NCI-H748 (cell line): ENCODE measurements around the gene OTOR.

Experiments used
- DNase-seq: peaks from one replicate; lab custom pipeline; 2025; ENCODE audit not compliant: unreplicated experiment; lab: John Stamatoyannopoulos, UW

The OTOR gene, protein sequence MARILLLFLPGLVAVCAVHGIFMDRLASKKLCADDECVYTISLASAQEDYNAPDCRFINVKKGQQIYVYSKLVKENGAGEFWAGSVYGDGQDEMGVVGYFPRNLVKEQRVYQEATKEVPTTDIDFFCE

DNA sequence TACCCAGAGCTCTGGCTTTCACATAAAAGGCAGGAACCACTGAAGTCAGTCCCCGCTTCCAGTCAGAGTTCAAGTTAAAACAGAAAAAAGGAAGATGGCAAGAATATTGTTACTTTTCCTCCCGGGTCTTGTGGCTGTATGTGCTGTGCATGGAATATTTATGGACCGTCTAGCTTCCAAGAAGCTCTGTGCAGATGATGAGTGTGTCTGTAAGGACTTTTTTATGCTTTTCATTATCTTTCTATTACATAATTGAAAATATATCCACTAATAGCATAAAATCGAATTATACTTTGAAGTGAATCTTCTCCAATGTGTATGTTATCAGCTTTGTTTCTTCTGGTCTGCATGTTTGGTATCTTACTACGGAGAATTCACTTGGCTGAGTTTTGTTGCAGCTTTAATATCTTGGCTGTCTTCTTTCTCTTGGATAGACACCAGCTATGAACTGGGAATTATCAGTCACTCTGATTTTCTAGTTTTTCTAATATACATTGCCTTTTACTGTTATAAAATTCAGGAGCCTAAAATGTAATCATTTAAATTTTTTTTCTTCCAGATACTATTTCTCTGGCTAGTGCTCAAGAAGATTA lies at the start of gene OTOR:
TSS of gene OTOR (plus strand) at position 51 of the 593 bp plus-strand sequence. CDS start at position 95, 44 bp downstream.
- DNase-seq: no peak

DNA sequence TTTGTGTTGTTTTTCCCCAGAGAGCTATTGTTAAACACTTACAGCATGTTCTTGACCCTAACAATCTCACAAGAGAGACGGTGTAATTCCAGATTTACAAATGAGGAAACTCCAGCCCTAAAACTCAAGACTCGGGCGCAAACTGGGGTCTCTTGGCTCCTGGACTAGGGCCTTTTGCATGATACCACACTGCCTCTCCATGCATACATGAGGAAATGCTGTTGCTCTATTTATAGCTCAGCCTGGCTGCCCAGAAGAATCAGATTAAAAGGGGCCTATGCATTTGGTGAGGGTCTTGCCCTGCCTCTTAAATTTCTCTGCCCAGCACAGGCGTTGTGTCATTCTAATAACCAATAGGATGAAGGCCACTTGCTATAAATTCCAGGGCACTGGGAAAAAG lies 48.9 kb upstream of the OTOR start:
- no peak for DNase-seq

DNA sequence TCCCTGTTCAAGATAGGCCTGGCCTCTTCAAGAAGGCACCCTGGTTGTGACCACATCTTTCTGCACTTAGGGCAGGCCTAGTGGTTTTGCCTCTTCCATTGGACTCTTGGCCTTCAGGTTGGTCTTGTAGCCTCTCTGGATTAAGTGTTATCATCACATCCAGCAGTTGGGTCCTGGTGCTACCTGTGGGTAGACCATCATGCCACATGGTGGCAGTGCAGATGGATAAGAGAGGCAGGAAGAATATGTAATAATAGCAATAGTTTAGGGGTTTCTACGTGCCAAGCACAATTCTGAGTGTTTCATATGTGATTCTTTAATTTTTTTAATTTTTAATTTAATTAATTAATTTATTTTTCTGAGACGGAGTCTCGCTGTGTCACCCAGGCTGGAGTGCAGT lies 46.9 kb upstream of the OTOR start:
- peak; percentile 29 for DNase-seq

DNA sequence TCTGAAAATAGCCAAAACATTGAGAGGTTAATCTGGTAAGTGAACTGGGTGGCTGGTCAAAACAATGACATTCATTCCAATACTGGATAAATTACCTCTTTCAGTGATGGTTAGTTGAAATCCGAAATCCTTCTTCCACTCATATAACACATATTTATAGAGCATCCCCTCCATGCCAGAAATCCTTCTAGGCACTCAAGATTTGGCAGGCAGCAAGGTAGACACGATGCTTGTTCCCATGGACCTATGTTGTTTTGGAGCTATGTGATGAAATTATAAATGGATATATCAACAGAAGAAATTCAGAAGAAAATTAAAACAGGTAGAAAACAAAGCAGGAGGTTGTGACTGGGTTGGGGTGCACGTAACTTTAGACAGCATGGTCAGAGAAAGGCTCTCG lies 44.6 kb upstream of the OTOR start:
- DNase-seq: no peak

DNA sequence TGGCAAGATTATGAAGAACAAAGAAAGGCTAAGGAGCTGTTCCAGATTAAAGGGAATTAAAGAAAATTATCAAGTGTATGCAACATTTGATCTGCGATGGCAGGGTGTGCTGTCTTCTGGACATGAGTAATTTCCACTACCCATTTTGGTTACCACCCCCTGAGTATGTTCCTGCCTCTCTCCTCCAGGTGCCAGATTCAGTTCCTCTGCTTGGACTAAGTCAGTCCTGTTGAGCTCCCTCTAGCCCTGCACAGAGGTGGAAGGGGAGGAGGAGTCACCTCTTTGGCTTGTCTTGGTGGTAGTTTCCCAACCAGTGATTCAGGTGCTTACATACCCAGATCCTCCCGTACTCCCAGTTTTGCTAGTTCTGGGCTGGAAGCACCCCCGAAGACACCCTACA lies 40.5 kb upstream of the OTOR start:
- no peak for DNase-seq

DNA sequence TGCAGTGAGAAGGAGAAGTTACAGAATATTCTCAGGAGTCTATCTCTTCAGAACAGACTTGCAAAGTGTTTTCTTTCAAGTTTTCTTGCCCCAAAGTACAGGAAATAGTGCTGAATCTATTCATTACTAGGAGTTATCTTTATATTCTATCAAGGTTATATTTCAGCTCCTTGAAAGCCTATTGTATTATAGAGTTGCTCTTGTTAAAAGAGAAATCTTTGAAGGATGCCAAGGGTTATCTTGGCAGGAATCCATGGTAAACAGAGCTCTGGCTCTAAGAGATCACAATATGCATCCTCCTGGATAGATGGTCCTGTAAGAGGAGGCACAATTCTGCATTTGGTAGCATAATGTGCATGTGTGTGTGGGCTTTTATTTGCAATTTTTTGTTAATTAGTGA lies 39.6 kb upstream of the OTOR start:
- DNase-seq: no peak

DNA sequence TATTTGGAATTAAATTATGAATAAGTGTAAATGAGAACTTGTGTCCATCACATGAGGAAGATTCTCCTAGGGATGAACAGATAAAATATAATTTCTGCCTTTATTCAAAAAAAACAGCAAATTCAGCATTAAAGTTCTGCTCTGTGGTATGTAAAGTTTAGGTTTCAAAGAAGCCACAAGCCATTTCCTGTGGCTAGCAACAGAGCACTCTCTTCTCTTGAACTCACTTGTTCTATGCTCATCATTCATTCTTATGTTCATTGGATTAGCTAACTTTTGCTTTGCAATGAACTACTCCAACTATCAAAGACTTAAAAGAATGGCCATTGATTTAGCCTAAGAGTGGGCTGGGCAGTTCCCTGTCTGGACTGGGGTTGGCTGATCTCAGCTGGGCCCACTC lies 39.1 kb upstream of the OTOR start:
- DNase-seq: no peak

DNA sequence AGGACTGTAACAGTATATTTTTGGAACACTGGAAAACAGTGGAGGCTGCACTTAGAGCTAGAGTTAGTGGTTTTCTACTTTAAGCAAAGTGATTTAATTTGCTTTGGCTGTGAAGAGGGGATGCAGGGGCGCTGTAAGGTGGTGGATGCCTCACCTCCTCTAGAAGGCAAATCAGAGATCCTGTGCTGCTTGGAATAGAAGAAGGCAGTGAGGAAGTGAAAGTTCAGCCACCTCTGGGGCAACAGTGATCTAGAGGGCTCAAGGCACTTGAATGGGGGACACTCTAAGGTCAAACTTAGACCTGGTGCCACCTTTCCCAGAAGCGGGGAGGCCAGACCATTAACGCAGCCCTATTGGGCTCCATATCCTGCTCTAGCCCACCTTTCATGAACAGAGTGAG lies 37.4 kb upstream of the OTOR start:
- DNase-seq: no peak

DNA sequence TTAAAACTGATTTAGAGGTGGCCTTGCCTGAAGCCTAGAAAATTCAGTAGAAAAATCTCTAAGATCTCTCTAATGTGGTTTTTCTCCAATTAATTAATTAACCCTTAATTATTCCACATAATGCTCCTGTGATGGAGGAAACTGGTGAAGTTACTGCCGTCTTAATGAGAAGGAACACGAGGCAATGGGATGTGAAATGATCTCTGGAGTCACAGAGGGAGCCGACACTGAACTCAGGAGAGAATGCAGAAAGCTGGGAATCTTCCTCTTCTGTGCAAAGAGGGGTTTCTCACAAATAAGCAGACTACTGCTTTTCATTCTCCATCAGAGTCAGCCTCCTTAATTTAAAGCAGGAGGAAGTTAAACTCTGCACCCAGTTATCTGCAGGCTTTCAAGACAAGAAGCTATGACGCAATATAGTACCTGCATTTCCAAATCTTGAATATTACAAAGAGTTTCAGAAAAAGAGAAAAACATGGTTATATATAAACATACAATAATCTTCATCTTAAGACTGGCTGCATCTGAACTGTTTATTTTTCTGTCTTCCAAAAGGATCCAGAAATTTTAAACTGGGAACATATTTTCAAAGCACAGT lies 36.4 kb upstream of the OTOR start:
- DNase-seq: no peak

DNA sequence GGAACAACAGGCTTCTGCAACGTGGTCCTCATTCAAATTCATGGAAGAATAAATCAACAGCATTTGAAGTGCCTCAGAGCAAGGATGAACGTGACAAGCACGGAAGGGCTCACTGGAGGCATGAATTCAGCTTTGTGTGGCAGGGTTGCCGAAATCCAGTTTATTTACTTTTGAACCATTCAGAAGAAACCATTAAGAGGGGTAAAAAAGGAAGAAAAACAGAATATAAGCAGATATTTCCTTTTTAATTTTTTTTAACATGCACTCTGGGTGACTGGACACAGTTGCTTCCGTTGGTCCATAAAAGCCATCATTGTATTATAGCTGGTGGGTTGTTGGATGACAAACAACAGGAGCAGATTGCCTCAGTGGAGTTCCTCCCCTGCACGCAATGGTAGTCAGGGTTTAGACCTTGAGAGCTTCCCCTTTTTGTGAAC lies 35.6 kb upstream of the OTOR start:
- DNase-seq: peak; percentile 16

DNA sequence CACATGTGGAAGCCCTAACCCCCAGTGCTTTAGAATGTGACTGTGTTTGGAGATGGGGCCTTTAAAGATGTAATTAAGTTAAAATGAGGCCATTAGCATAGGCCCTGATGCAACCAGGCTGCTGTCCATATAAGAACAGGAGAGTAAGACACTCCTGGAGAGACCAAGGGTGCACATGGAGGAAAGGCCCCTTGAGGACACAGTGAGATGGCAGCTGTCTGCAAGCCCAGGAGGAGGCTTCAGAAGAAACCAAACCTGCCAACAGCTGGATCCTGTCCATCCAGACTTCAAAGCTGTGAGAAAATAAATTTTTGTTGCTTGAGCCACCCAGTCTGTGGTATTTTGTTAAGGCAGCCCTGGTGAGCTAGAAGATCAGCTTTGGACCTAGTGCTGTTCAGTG lies 35.1 kb upstream of the OTOR start:
- no peak for DNase-seq

DNA sequence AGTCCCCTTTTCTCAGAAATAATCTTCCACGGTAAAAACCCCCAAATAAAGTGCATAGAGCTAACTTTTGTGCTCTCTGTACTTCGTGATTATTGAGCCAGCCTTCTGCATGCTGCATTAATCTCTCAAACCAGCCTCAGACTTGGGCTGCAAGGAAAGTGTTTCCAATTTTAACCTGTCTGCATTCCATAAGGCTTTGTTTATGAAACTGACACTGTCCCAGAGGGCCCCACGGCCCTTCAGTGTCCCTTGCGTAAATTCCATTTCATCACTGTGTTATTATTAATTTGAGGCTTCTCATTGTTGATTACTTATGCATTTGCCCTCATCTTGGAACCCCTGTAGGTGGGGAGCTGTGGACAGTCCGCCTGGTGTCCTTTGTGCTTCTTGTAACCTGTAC lies 33.9 kb upstream of the OTOR start:
- no peak for DNase-seq

DNA sequence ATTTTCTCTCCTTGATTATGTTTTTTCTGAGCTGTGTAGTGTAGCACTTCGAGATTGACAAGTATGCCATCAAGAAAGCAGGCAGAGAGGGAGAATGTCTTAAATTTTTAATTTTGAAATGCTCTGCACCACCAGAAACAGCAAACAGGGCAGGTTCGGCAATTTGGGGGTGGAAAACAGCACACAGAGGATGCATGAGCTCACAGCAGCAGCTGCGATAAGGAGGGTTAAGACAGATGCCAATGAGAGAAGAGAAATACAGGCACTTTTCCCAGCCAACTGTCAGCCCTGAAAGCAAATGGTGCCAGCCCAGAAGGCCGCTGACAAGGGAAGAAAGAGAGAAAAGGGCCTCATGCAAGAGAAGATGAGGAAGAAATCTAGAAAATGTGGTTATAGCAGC lies 33.4 kb upstream of the OTOR start:
- DNase-seq: no peak

DNA sequence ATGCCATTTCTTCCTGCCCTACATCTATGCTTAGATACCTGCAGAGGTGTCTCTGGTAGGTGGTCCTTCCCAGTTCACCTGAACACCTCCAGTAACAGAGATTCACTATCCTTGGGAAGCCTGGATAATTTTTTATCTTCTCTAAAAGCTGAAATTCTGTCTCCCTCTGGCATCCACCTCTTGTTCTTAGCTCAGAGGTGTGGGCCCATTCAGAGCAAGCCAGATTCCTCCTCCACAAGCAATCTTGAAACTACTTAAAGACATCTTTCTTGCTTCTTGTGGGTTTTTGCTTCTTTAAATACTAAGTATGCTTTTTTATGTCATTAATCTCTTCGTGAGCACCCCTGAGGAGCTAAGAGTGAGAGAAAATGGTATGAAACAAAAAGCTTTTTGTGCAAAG lies 28.7 kb upstream of the OTOR start:
- DNase-seq: no peak

DNA sequence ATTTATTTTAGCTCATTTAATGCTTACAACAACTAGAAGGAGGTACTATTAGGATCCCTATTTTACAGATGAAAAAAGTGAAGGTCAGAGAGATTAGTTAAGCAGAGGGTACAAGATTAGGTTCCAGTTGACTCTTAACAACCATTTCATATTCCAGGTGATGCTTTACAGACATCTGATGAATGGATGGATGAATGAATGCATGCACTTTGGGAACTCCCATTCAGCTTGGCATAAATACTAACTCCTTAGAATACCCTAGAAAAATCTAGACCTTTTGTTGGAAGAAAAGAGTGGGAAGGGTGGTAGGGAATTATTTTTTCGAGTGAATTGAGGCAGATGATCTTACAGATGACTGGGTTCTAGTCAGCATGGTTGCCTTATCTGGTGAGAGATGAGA lies 19.1 kb upstream of the OTOR start:
- no peak for DNase-seq

DNA sequence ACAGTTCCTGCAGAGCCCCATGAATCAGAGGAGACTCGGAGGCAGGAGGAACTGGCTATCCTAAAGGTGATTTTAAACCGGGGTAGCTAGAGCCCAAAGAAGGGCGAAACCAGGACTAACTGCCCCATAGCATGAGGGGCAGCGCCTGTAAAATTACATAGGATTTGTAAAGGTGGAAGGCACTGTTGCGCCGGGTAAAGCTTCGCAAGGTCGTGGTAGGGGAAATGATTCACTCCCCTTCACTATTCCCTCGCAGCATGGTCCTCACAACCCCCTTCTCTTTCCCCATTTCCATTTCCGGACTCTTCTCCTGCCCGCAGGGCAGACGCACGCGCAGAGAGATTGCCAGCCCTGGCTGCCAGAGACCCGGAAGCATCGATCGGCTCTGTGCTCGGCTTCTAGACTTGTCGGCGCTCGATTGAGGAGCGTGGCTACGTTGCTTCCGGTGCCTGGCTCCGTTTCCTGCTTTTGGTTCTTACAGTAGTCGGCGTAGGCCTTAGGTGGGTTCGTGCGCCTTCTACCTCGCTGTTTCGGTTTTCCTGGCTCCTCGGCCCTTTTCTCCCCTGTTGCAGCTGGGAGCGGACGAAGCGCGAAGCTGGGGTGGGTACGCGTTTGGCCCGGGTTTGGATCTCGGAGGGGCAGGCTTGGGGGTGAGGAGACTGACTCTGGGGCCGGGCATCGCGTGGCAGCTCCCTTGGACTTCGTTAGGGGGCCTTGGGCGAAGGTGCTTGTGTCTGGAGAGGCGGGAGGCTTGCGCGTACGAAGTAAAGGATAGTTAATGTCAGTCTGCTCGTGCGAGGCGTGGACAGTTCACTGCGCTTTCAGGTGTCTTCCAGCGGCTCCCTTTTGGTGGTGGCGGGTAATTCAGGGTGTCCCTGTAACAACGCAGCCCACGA lies 18.3 kb upstream of the OTOR start, which contains the start of gene SNRPB2:
TSS of gene SNRPB2 (plus strand) at position 462 of the 896 bp plus-strand sequence. CDS start 1,677 bp downstream, outside the sequence.
- DNase-seq: peak; percentile 99

DNA sequence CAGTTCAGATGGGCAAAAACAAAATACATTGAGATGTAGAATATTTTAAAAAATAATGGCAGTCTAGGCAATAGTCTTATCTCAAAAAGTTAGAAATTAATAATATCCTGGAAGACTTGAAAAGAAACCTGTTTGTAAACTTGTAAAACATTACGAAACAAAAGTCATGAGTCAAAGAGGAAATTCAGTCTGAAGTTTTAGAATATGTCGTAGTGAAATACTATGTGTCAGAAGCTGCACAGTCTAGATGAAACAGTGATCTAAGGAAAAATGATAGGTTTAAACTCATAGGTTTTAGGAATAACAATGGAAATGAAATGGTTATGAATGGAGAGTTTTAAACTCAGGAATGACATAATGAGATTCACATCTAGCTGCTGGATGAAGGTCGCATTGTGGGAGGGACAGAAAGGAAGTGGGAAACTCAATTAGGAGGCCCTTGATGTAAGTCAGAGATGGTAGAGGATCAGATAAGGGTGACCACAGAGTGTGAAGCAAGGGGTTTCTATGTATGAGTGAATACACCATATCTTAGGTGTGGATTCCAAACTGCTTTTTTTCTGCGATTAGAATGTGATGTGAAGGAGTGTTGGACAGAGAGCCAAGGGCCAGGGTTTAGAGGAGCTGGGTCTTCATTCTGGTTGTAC lies 15.5 kb upstream of the OTOR start:
- no peak for DNase-seq

DNA sequence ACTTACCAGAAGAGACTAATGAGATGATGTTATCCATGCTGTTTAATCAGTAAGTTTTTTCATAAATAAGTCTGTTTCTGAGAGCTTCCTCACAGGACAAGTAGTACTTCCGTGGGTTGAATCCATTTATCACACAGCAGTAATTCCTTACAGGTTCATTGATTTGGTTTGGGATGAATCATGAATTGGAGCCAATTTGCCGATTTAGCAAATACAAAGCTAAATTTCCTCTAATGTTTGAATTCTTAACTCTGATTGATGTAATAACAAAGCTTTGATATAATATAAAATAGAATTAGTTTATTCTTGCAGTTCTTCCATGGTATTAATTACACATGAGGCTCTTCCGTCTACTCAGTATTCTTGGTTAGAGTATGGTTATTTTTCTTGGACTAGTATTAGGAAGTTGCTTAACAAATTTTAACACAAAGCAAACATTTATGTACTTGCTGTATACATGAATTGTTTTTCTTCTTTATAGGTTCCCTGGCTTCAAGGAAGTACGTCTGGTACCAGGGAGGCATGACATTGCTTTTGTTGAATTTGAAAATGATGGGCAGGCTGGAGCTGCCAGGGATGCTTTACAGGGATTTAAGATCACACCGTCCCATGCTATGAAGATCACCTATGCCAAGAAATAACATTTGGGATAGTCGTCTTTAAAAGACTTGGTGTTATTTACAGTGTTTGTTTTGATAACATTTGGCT lies 7.6 kb upstream of the OTOR start:
- DNase-seq: no peak

DNA sequence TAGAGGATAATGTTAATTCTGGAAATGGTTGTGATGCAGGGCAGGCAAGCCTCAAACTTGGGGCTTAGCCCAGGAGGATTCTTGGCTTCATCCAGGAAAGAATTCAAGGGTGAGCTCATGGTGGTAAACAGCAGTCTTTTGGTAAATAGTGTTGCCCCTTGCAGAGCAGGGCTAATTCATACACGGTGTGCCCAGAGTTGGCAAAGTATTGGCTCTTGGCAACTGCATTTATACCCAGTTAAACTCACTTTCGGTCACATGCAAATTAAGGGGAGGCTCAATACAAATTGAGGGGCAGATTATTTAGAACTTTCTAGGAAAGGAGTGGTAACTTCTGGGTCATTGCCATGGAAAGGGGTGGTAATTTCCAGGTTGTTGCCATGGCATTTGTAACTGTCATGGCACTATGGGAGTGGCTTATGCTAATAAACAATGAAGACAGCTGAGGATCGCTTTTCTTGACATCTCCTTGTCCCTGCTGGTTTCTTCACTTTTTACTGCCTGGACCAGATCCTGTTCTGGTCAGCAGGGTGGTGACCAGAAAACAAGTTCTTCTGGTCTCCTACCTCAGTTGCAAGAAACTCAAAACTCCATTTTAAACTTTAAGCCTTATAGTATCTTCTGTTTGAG lies 3.9 kb upstream of the OTOR start:
- DNase-seq: no peak

DNA sequence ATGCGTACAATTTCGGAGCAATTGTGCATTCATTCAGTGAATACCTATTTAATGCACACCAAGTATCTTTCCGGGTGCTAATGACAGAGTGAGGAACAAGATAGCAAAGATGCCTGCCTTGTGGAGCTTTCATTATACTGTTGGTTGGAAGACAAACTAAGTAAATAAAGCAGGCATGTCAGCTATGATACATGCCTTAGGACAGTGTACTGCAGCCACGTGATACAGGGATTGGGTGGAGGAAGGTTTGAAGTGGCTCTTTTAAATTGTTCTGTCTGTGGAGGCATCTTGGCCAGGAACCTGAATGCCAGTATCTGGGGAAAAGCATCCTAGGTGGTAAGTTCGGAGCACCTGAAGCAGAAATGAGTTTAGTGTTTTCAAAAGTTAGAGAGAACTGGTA lies 3.0 kb upstream of the OTOR start:
- no peak for DNase-seq
